ENCODE measurements around the gene ZNF367.

- TF ChIP-seq POLR2AphosphoS5 (IDR thresholded peaks at IDR 0.05; ENCODE audit: low read depth, low read length) (no peak), SPI1 (IDR thresholded peaks at IDR 0.05; ENCODE audit: low read depth, low read length) (no peak), TAF1 (IDR thresholded peaks at IDR 0.05; ENCODE audit: low read depth, low read length) (no peak), POLR2A (IDR thresholded peaks at IDR 0.05; ENCODE audit: low read depth, low read length) (no peak), PAX5 (IDR thresholded peaks at IDR 0.05; ENCODE audit: insufficient read depth, low read length, severe bottlenecking) (no peak), POU2F2 (IDR thresholded peaks at IDR 0.05; ENCODE audit: low read depth, low read length) (no peak)
Observed at GRCh38 chr9:96449845-96450612, 31.9 kb upstream of the ZNF367 start, which contains the start of gene HABP4.
